Epithelial cell of proximal tubule (primary cell): ENCODE data around the gene PAFAH2. TPM values are rescaled to one million over a fixed set of nuclear protein-coding genes. Genes with fewer than 3 reads are reported as not detected.
A peak's percentile ranks its signal among the peaks of the same experiment; 100 is the strongest.
"Not testable (repeated sequence)": the region's sequence is repeated elsewhere in the genome, so short reads cannot be mapped to it uniquely, and the experiment has no call there.

Experiments used
- DNase-seq: peaks from one replicate; pipeline ENCODE4 v3.0.0-alpha.2; 2011; ENCODE audit warnings: low read depth
- H3K4me3 ChIP-seq: 2 replicates; pipeline ENCODE4 v1.5.1; 2011; ENCODE audit warnings: low read depth, mild to moderate bottlenecking, low read length
- total RNA-seq: library from RNA; depleted of rRNA; stranded (reverse); fragments of >200 nt; gene quantifications from 2 replicates; pipeline ENCODE4 v1.2.3, GENCODE V29; 2015
- TF ChIP-seq, protein P1 (sequence below): conservative IDR thresholded peaks from 2 replicates; pipeline ENCODE4 v1.5.1; 2012; ENCODE audit warnings: low read depth, mild to moderate bottlenecking, low read length

Gene PAFAH2
- total RNA-seq, 1 donor from 2014 or later: 12.0 TPM

- TF ChIP-seq, protein P1, sequence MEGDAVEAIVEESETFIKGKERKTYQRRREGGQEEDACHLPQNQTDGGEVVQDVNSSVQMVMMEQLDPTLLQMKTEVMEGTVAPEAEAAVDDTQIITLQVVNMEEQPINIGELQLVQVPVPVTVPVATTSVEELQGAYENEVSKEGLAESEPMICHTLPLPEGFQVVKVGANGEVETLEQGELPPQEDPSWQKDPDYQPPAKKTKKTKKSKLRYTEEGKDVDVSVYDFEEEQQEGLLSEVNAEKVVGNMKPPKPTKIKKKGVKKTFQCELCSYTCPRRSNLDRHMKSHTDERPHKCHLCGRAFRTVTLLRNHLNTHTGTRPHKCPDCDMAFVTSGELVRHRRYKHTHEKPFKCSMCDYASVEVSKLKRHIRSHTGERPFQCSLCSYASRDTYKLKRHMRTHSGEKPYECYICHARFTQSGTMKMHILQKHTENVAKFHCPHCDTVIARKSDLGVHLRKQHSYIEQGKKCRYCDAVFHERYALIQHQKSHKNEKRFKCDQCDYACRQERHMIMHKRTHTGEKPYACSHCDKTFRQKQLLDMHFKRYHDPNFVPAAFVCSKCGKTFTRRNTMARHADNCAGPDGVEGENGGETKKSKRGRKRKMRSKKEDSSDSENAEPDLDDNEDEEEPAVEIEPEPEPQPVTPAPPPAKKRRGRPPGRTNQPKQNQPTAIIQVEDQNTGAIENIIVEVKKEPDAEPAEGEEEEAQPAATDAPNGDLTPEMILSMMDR: no peak
- no peak for DNase-seq
- H3K4me3 ChIP-seq: no peak overlapping the region
These were observed 7.0 kb downstream of the PAFAH2 start for GRCh38 chr1:25990702-25991395.

DNA sequence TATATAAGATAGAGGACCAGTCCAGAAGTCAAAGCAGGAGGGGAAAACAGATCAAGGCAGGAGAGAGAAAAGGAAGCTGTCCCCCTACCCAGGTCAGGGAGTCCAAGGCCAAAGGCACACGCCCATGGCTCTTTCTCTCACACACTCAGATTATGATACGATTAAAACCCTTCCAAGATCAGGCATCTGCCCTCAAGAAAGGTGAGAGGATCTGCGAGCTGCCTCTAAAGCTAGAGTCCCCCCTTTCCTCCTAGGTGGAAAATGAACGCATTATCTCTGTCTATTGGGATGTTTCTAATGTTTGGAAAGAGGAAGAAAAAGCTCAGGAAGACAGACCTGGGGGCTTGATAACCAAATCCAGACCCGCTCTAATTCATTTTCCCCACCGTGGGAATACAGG is 7.6 kb downstream of the PAFAH2 start:
- no peak for DNase-seq
- TF ChIP-seq, protein P1: no peak

DNA sequence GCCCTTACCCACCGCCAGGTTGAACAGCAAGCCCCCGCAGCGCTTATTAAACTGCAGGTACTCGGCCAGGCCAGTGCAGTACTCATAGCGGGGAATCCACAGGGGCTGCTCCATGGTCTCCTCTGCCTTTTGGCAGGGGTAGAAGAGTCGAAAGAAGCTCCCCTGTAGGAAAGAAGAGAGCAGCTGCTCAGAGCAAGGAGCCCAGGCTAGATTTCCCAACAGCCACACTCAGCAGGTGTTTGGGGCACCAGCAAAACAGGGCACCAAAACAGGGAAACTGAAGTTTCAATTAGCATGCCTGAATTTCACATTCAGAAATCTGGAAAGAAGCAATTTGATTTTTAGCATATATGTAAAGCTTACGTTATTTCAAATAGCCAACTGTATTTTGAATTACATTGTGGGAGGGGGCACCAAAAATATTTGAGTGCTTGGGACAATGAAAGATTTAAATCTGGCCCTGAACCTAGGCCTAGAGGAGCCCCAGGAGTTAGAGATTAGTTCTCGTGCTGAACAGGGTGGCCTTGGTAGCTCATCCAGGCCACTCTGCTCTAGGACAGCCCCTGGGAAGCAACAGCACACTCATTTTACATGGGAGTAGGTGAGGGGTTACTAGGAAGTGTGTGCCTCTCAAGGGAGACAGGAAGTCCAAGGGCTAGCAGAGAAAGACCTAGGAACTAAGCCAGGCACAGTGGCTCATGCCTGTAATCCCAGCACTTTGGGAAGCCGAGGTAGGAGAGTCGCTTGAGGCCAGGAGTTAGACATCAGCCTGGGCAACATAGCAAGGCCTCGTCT is 8.2 kb downstream of the PAFAH2 start:
- DNase-seq: no peak
- TF ChIP-seq, protein P1: no peak
- no peak overlapping the region for H3K4me3 ChIP-seq

More for the DNA sequence above, 7.6 kb downstream of the PAFAH2 start:
- no peak overlapping the region for H3K4me3 ChIP-seq

DNA sequence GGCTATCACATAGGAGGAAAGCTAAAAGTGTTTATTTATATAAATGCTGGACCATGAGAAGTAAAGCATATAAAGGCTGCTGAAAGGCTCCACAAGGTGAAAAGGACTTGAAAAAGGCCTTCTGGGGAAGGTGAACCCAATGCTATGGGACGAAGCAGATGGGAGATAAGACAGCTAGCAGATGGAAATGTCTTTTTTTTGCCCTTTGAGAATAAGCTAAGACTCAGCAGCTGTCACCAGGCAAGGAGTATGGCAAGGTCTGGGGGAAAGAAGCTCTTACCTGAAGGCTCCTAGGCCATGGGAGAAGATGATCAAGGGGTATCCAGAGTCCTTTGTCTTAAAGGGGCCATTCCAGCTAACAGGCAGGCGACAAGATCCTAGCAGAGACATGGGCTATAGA is 9.9 kb downstream of the PAFAH2 start:
- no peak overlapping the region for H3K4me3 ChIP-seq
- TF ChIP-seq, protein P1: no peak
- DNase-seq: no peak

DNA sequence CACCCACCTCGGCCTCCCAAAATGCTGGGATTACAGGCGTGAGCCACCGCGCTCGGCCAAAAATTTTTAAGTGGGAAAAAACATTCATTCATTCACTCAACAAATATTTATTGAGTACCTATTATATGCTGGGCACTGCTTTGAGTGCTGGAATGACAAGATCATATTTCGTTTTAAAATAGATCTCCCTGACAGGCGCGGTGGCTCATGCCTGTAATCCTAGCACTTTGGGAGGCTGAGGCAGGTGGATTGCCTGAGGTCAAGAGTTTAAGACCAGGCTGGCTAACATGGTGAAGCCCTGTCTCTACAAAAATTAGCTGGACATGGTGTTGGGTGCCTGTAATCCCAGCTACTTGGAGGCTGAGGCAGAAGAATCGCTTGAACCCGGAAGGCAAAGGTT is 11.1 kb downstream of the PAFAH2 start:
- DNase-seq, H3K4me3 ChIP-seq: not testable (repeated sequence)

- TF ChIP-seq, protein P1: no peak
- no peak for DNase-seq
- no peak overlapping the region for H3K4me3 ChIP-seq
These were observed 12.2 kb downstream of the PAFAH2 start for GRCh38 chr1:25985670-25986069.

- DNase-seq: peak; percentile 7
- no peak overlapping the region for H3K4me3 ChIP-seq
- TF ChIP-seq, protein P1: no peak
These were observed 12.7 kb downstream of the PAFAH2 start for GRCh38 chr1:25985171-25985570.
